Kidney (tissue), 14 donors: Measurements from ENCODE around the gene PTTG1IP2. TPM values are rescaled to one million over a fixed set of nuclear protein-coding genes. Genes with fewer than 3 reads are reported as not detected.

ENCODE experiments used
- DNase-seq, 5 donors: peaks; one replicate each; pipeline ENCODE4 v3.0.0-alpha.2; 2013 to 2020
- FAIRE-seq: peaks from 2 replicates; lab custom pipeline; 2012; peaks lifted over from hg19 to GRCh38; lab: Jason Lieb, UNC
- H3K27ac ChIP-seq, 2 donors: one replicate each; pipeline ENCODE4 v1.7.0; 2013; ENCODE audit warnings: low read depth in 2 of 2, low read length in 2 of 2, inconsistent platforms in 1 of 2
- H3K27me3 ChIP-seq: one replicate; pipeline ENCODE4 v1.7.1; 2013; ENCODE audit warnings: low read length, inconsistent platforms; ENCODE audit not compliant: control insufficient read depth, insufficient read depth
- H3K36me3 ChIP-seq, 3 donors: one replicate each; pipeline versions ENCODE4 v1.7.0 to v1.7.1; 2013; ENCODE audit warnings: low read length in 3 of 3, control low read depth in 1 of 3, inconsistent platforms in 1 of 3; ENCODE audit not compliant: insufficient read depth in 3 of 3, control insufficient read depth in 2 of 3
- H3K4me1 ChIP-seq, 3 donors: one replicate each; pipeline versions ENCODE4 v1.7.0 to v1.7.1; 2013; ENCODE audit warnings: low read length in 3 of 3, inconsistent platforms in 1 of 3, low read depth in 1 of 3; ENCODE audit not compliant: control insufficient read depth in 2 of 3, insufficient read depth in 2 of 3
- H3K4me3 ChIP-seq, 3 donors: one replicate each; pipeline versions ENCODE4 v1.7.0 to v1.8.1; 2013; ENCODE audit warnings: low read length in 3 of 3, control low read depth in 1 of 3, inconsistent platforms in 1 of 3
- H3K9ac ChIP-seq, 3 donors: one replicate each; pipeline versions ENCODE4 v1.7.0 to v1.7.1; 2013; ENCODE audit warnings: low read length in 3 of 3, control low read depth in 1 of 3, inconsistent platforms in 1 of 3
- H3K9me3 ChIP-seq, 3 donors: one replicate each; pipeline versions ENCODE4 v1.7.0 to v1.7.1; 2013; ENCODE audit warnings: low read length in 3 of 3, control low read depth in 1 of 3, inconsistent platforms in 1 of 3; ENCODE audit not compliant: control insufficient read depth in 2 of 3, insufficient read depth in 1 of 3
- CTCF ChIP-seq: IDR thresholded peaks from 3 replicates; pipeline ENCODE4 v1.5.1; 2012; ENCODE audit warnings: mild to moderate bottlenecking, moderate library complexity, borderline replicate concordance; ENCODE audit not compliant: insufficient read depth; ENCODE audit errors: extremely low read depth
- intact Hi-C: fragments of 100-400 bp; cut with DNase I; formaldehyde crosslinking; loops from one replicate; pipeline ENCODE4 v1.11.1; 2022
- polyA plus RNA-seq: library from polyadenylated mRNA; stranded (reverse); fragments of 350-450 nt; fragmentation: Illumina TruSeq; extraction: RNeasy Lipid Tissue Mini Kit (QIAGEN cat#74804); gene quantifications from one replicate; pipeline ENCODE4 v1.2.3, GENCODE V29; 2014; ENCODE audit warnings: low read depth, low replicate concordance; ENCODE audit not compliant: insufficient read depth
- total RNA-seq: library from RNA; stranded (reverse); fragmentation: NEBNext Ultra II Directional; extraction: Animal tissue kit (Norgen Biotek cat#: 25700); gene quantifications from one replicate; pipeline ENCODE4 v1.2.1, GENCODE V29; 2021
- donor health status: control.
- donor health status: control.
- donor health status: control.
- donor health status: control.
- donor health status: control.
- donor health status: DM: yes; HTN: yes; CAD: no.
- donor health status: Normal renal cell carcinoma (clear cell type).

Gene PTTG1IP2
- total and polyA plus RNA-seq, 2 donors from 2014 or later, result not detected

GRCh38 chr7:90453259-90453891, 16.1 kb upstream of the PTTG1IP2 start:
- intact Hi-C loops, result no loop called here
- no peak for TF ChIP-seq CTCF
- Histone ChIP-seq H3K9ac (no peak overlapping the region), H3K27me3 (no peaks in the 10 kb centered on the region), H3K27ac (no peak overlapping the region), H3K9me3 (no peaks in the 10 kb centered on the region), H3K36me3 (no peaks in the 10 kb centered on the region), H3K4me1 (no peaks in the 10 kb centered on the region), H3K4me3 (no peak overlapping the region)
- no peak for FAIRE-seq
- DNase-seq, result no peak

- no peak overlapping the region for H3K27ac ChIP-seq
- H3K4me3 ChIP-seq, result no peak overlapping the region
- TF ChIP-seq CTCF, result no peak
- no peaks in the 10 kb centered on the region for H3K9me3 ChIP-seq
- no peak for DNase-seq
- FAIRE-seq, result no peak
- intact Hi-C loops, result no loop called here
- H3K4me1 ChIP-seq, result no peaks in the 10 kb centered on the region
- H3K9ac ChIP-seq, result no peak overlapping the region
- H3K36me3 ChIP-seq, result no peaks in the 10 kb centered on the region
- no peaks in the 10 kb centered on the region for H3K27me3 ChIP-seq
Observed at GRCh38 chr7:90453931-90454330, 15.5 kb upstream of the PTTG1IP2 start.

- no peaks in the 10 kb centered on the region for H3K27me3 ChIP-seq
- H3K4me1 ChIP-seq, result no peaks in the 10 kb centered on the region
- no peaks in the 10 kb centered on the region for H3K36me3 ChIP-seq
- H3K4me3 ChIP-seq, result peak overlapping the region; percentile 30 to 56 (median 42)
- peak; percentile 63 for TF ChIP-seq CTCF
- DNase-seq (peak in 2 of 5 donors; percentile 64 to 78), FAIRE-seq (peak; percentile 92)
- peak overlapping the region in 1 of 3 donors; percentile 41 for H3K9ac ChIP-seq
- H3K9me3 ChIP-seq, result no peaks in the 10 kb centered on the region
- intact Hi-C loops, result no loop called here
- no peak overlapping the region for H3K27ac ChIP-seq
Observed at GRCh38 chr7:90455163-90456030, 14.0 kb upstream of the PTTG1IP2 start.
